Activated CD8-positive, alpha-beta memory T cell treated with anti-CD3 and anti-CD28 coated beads, Interleukin-2, amount 50 U/mL, for 24 hours (primary cell): ENCODE results near the gene ENOSF1.

ENCODE experiments used
- DNase-seq: peaks from one replicate; pipeline ENCODE4 v3.0.0-alpha.2; 2020; ENCODE audit errors: extremely low read depth

Gene ENOSF1

DNA sequence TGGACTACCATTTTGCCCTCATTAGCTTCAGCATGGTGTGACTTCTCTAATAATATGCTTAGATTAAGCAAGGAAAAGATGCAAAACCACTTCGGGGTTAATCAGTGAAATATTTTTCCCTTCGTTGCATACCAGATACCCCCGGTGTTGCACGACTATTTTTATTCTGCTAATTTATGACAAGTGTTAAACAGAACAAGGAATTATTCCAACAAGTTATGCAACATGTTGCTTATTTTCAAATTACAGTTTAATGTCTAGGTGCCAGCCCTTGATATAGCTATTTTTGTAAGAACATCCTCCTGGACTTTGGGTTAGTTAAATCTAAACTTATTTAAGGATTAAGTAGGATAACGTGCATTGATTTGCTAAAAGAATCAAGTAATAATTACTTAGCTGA, 38.7 kb downstream of the ENOSF1 start:
- no peak for DNase-seq

DNA sequence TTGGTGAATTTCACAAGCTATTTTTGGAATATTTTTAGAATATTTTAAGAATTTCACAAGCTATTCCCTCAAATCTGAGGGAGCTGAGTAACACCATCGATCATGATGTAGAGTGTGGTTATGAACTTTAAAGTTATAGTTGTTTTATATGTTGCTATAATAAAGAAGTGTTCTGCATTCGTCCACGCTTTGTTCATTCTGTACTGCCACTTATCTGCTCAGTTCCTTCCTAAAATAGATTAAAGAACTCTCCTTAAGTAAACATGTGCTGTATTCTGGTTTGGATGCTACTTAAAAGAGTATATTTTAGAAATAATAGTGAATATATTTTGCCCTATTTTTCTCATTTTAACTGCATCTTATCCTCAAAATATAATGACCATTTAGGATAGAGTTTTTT, 39.1 kb downstream of the ENOSF1 start:
- DNase-seq: no peak

DNA sequence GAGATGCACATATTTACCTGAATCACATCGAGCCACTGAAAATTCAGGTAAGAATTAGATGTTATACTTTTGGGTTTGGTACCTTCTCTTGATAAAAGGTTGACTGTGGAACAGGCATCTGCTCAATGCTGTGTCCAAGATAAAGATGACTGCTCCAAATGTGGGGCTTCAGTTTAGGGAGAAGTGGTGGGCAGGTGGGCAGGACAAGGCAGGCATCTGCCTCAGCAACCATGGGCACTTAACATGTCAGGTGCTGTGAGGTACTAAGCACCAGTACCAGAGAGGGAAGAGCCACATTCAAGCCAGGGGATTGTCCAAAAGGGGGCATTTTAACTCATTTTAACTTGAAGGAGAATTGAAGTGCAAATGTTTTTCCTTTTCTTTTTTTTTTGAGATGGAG, 41.0 kb downstream of the ENOSF1 start:
- DNase-seq: no peak

DNA sequence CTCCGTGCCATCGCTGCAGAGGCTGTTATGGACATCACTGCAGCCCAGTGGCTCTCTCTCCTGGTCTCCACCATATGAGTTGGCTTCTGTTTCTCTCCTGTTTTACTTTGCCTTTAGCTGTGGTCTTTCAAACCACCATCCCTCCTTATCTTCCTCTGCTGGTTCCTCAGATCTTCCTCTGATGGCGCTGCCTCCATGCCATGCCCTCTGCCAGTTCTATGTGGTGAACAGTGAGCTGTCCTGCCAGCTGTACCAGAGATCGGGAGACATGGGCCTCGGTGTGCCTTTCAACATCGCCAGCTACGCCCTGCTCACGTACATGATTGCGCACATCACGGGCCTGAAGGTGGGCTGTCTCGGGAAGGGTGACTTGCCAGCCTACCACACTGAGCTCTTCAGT, 41.9 kb downstream of the ENOSF1 start:
- DNase-seq: no peak

DNA sequence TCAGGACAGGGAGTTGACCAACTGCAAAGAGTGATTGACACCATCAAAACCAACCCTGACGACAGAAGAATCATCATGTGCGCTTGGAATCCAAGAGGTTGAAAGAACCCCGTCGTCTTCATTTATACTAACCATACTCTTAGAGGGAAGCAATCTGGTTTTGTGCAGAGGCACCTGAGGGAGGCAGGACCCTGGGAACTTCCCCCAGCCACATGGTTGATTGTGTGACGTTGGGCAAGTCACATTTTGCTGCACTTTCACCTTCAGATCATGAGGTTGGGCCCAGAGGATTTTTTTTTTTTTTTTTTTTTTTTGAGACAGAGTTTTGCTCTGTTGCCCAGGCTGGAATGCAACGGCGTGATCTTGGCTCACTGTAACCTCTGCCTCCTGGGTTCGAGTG, 43.4 kb downstream of the ENOSF1 start:
- no peak for DNase-seq

DNA sequence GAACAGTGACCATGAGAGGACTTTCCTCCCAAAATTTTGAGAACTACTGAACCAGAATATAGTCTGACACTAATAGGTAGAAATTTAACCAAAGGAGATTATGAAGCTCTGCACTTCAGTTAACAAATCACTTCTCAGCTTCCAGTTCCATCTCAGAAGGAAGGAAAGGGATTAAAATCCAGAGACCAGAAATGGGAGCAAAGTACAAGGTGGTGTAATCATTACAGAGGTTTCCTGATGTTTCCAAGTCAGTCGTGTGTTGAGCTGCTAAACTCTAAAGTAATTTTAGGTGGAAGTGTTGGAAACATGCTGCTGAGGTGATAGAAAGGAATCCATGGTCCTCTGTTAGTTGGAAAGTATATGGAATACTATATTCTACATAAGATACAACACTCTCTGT, 44.2 kb downstream of the ENOSF1 start:
- DNase-seq: no peak

DNA sequence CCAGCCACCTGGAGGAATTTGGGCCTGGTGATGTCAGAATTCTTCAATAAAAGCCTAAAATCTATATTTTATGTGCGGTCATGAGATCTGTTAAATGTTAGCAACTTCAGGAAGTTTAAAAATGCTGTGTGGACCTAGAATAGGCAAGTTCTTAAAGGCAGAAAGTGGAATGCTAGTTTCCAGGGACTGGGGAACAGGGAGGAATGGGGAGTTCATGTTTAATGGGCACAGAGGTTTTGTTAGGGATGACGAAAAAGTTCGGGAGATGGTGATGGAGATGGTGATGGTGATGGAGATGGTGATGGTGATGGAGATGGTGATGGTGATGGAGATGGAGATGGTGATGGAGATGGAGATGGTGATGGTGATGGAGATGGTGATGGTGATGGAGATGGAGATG, 45.8 kb downstream of the ENOSF1 start:
- no peak for DNase-seq

DNA sequence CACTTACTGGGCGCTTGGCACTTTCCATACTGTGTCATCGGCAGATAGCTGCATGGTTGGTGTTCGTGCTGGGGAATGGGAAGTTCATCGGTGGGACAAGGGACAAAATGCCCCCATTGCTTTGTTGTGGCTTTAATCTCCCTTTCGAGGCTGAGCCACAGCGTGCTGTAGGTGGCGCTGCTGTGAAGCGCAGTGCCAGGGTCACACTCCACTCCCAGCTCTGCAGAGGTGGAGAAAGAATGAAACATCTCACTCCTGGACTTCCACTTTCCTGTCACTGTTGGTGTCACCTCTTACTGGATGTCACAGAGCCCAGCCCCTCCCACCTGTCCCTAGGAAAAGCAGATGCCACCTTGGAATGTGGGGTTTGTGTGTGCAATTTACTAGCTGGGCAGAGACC, 46.3 kb downstream of the ENOSF1 start:
- no peak for DNase-seq

DNA sequence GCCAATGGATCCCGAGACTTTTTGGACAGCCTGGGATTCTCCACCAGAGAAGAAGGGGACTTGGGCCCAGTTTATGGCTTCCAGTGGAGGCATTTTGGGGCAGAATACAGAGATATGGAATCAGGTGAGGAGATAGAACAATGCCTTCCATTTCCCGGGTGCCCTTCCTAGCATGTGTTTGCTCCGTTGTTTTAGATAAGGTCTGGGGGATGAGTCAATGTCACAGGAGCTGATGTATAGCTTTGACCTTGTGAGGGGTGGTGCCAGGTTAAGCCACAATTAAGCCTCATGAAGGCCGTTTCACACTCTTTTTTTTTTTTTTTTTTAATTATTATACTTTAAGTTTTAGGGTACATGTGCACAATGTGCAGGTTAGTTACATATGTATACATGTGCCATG, 50.2 kb downstream of the ENOSF1 start:
- no peak for DNase-seq

DNA sequence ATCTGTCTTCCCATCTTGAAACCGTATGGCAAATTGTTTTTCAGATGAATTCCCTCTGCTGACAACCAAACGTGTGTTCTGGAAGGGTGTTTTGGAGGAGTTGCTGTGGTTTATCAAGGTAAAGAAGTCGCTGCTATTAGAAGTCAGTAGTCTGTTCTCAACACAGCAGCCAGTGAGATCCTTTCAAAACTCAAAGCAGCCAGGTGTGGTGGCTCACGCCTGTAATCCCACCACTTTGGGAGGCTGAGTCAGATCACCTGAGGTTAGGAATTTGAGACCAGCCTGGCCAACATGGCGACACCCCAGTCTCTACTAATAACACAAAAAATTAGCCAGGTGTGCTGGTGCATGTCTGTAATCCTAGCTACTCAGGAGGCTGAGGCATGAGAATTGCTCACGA, 52.8 kb downstream of the ENOSF1 start:
- DNase-seq: no peak

DNA sequence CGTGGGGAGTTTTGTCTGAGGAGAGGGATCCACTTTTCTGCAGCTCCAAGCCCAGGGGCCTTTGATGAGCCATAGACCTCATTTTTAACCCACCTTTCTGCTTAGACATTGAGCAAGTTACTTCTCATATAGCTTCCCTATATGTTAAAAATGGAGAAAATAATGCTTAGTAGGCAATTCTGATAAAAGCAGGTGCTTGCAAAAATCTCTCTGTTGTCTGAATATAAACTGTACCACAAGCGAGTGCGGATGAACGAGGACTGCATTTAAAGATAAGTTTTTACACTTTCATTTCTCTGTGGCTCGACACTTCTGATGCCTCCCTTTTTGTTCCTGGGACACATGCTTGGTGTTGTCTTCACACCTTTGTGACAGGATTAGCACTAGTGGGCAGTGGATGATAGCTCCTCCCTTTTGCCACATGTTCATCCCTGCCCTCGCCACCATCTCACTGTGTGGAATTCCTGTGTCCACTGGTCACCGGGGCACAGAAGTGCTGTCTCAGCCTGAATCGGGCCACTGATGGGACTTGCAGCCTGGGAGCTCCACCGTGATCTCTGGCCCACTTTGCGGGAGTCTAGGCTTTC, 53.4 kb downstream of the ENOSF1 start:
- DNase-seq: no peak

DNA sequence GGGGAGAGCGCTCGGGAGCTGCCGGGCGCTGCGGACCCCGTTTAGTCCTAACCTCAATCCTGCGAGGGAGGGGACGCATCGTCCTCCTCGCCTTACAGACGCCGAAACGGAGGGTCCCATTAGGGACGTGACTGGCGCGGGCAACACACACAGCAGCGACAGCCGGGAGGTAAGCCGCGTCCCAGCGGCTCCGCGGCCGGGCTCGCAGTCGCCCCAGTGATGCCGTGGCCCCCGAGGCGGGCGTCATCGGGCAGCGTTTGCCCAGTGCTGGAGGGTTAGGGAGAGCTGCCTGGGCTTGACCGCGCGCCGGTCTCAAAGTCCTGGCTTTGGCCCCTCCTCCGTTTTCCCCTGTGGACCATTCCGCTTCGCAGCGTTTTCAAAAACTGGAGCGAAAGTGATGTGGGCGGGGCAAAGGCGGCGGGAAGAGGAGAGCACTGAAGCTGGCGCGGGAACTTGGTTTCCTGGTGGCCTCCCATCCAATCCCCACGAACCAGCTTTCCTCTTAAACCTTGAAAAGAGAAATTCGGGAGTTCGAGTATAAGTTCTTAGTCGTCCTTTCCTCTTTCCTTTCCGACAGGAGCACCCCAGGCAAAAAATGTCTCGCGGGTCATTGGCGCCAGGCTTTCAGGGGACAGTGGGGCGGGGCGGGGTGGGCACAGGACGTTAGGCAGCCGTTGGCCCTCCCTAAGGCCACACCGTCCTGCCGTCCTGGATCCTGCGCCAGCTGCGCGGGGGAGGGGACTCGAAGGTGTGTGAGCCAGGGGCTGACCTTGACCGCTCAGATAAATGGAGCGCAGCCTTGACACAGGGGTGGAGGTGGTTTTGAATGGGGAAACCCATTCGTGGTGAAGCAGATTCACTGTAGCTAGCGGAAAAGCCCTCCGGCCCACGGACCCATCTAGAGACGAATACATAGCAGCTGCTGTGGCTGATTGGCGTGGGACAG, 54.2 kb downstream of the ENOSF1 start:
- DNase-seq: peak; percentile 57

DNA sequence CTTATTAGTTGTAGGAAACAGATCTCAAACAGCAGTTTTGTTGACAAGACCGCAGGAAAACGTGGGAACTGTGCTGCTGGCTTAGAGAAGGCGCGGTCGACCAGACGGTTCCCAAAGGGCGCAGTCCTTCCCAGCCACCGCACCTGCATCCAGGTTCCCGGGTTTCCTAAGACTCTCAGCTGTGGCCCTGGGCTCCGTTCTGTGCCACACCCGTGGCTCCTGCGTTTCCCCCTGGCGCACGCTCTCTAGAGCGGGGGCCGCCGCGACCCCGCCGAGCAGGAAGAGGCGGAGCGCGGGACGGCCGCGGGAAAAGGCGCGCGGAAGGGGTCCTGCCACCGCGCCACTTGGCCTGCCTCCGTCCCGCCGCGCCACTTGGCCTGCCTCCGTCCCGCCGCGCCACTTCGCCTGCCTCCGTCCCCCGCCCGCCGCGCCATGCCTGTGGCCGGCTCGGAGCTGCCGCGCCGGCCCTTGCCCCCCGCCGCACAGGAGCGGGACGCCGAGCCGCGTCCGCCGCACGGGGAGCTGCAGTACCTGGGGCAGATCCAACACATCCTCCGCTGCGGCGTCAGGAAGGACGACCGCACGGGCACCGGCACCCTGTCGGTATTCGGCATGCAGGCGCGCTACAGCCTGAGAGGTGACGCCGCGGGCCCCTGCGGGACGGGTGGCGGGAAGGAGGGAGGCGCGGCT, 55.0 kb downstream of the ENOSF1 start, which contains the start of gene TYMS:
TSS of gene TYMS (plus strand) at position 343 of the 690 bp plus-strand sequence. CDS start at position 433, 90 bp downstream.
- DNase-seq: no peak

DNA sequence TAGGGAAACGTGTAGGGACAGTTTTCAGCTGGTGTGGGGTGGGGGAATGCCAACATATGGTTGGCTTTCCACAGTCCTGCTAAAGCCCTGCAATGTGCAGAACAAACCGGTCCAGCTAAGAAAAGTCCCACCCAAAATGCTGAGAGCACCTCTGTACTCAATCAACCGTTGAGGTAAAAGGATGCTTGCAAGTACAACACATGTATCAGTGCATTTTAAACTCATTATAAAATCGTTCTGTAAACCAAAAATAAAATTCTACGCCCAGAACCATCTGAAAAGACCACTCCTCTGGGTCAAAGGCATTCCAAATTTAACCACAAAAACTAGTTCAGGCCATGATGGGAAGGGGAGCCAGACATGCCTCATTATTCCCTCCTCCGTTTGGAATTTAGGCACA, 57.0 kb downstream of the ENOSF1 start:
- no peak for DNase-seq

DNA sequence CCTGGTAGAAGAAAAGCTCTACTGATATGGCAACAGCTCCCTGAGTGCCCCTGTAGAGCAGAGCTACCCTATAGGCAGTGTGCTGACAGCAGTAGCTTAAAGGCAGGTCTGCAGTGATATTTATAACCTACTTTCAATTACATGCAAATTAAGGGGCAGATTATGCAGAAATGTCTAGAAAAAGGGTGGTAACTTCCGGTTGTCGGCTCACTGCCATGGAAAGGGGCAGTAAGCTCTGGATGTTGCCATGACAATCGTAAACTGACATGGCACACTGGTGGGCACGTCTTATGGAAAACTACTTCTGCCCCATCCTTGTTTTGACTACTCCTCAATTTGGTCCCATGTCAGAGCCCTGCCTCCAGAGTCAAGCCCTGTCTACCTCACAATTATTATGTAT, 57.8 kb downstream of the ENOSF1 start:
- no peak for DNase-seq

DNA sequence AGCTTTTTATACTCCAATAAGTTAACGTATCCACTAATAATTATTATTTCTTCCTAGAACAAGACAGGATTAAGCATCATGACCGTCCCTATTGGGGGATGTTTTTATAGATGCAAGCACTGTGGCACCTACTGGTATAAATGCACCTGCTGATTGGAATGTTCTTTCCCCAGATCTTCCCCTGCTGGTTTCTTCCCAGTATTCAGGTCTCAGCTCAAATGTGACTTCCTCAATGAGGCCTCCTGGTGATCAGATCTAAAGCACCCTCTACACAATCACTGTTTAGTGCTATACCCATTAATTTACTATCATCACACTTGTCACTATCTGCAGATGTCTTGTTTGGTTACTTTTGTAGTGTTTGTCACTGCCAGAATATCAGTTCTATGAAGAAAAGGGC, 58.9 kb downstream of the ENOSF1 start:
- no peak for DNase-seq

DNA sequence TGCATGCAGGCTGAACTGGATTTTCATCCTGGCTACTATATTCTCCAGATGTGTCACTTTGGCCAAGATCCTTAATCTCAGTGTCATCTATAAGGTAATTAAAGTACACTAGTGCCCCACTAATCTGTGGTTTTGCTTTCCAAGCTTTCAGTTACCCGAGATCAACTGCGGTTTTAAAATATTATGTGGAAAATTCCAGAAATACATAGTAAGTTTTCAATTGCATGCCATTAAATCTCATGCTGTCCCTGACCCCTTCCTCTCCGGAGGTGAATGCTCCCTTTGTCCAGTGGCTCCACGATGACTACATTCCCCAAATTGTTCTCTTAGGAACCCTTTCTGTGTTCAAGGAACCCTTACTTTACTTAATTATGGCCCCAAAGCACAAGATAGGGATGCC, 60.3 kb downstream of the ENOSF1 start:
- no peak for DNase-seq

DNA sequence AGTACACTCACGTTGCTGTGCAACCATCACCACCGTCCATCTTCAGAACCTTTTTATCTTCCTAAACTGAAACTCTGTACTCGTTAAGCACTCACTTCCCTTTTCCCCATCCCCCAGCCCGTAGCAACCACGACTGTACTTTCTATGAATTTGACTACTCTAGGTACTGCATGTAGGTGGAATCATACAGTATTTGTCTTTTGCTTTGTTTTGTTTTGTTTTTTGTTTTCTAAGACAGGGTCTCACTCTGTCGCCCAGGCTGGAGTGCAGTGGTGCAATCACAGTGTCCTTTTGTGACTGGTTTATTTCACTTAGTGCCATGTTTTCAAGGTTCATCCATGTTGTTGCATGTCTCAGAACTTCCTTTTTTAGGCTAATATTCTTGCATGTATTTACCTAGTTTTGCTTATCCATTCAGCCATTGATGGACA, 62.0 kb downstream of the ENOSF1 start:
- DNase-seq: no peak

DNA sequence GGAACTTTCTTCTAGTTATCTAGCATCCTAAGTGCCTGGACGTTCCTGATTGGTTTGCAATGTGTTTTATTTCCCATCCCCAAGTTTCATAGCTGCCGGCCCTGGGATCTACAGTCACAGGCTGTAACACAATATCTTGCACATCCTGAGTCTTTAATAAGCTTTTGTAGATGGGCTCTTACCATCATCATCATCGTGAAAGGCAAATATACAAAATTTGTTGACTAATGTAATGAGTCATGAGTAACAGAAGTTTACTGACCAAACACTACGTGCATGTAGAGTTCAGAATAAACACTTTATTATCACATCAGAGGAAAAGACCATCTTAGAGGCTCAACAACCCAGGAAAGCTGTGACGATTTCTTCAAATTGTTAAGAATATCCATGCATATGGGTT, 63.1 kb downstream of the ENOSF1 start:
- no peak for DNase-seq

DNA sequence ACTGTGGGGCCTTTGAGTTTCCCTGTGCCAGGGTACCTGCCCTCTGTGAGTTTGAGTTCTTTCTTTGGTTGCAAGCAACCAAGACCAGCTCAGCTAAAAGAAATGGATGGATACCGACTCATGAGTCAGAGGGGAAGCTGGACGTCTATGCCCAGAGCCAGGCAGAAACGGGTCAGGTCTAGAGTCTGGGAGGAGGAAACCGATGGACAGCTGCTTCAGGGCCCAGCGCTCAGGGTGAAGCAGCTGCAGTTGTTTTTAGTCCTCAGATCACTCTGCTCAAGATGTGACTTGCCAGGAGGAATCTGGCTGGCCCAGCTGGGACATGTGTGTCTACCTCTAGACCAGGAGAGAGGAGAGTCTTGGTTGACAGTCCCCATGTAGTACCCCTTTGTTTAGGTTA, 65.1 kb downstream of the ENOSF1 start:
- no peak for DNase-seq

DNA sequence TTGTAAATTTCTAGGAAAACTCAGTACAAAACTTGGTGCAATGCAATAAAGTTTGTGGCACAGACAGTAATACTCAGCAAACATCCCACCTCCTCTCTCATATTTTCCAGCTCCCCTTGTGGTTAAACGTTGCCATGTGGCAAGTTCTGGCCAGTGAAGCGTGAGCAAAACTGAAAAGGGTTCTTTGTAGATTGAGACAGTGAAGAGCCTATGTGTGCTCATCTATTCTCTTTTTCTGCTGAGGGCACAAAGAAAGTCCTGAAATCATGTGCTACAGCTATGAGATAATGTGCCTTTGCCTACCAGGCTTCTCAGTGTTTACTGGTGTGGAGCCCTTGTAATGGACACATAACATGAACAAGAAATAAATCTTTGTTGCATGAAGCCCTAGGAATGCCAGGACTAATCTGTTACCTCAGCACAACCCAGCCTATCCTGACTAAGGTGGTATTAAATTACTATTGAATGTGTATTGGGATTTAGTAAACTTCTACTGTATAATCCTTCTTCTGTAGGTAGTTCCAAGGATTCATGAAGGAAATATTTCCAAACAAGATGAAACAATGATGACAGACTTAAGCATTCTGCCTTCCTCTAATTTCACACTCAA, 67.9 kb downstream of the ENOSF1 start:
- no peak for DNase-seq

DNA sequence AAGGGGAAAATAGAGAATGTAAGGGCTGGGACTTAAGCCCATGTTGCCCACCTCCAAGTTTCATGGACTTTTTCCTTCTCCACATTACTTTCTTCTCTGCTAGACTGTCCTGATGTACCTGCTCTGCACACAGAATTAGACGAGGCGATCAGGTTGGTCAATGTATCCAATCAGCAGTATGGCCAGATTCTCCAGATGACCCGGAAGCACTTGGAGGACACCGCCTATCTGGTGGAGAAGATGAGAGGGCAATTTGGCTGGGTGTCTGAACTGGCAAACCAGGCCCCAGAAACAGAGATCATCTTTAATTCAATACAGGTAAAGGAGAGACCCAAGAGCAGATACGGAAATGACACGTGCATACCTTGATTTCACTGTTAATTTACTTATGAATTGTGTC, 71.2 kb downstream of the ENOSF1 start:
- DNase-seq: no peak
